Aorta (tissue), 5 donors: Measurements from ENCODE around the gene CD53. TPM values are rescaled to one million over a fixed set of nuclear protein-coding genes. Genes with fewer than 3 reads are reported as not detected.
"Not testable (repeated sequence)": the region's sequence is repeated elsewhere in the genome, so short reads cannot be mapped to it uniquely, and the experiment has no call there.

ENCODE experiments used
- ATAC-seq: fragments of 200-7000 bp; cut with Tn5 transposase; one replicate; pipeline ENCODE4 v1.9.1; 2022; ENCODE audit warnings: moderate library complexity; ENCODE audit not compliant: low FRiP score
- DNase-seq, 2 donors: peaks; one replicate each; pipeline ENCODE4 v3.0.0-alpha.2; 2020
- H3K27ac ChIP-seq, 2 donors: one replicate each; pipeline ENCODE4 v1.5.1; 2013; ENCODE audit warnings: low read length in 2 of 2, mild to moderate bottlenecking in 2 of 2, moderate library complexity in 2 of 2, control low read depth in 1 of 2, inconsistent platforms in 1 of 2, low read depth in 1 of 2
- H3K27me3 ChIP-seq, 2 donors: one replicate each; pipeline ENCODE4 v1.6.1; 2013; ENCODE audit warnings: control low read depth in 1 of 2, low read length in 1 of 2, mild to moderate bottlenecking in 1 of 2, moderate library complexity in 1 of 2; ENCODE audit not compliant: insufficient read depth in 2 of 2, control insufficient read depth in 1 of 2
- H3K36me3 ChIP-seq, 2 donors: one replicate each; pipeline ENCODE4 v1.6.1; 2013; ENCODE audit warnings: control low read depth in 1 of 2, low read length in 1 of 2, mild to moderate bottlenecking in 1 of 2; ENCODE audit not compliant: insufficient read depth in 2 of 2, control insufficient read depth in 1 of 2
- H3K4me1 ChIP-seq, 2 donors: one replicate each; pipeline ENCODE4 v1.6.1; 2013; ENCODE audit warnings: low read length in 2 of 2, control low read depth in 1 of 2, mild to moderate bottlenecking in 1 of 2, moderate library complexity in 1 of 2; ENCODE audit not compliant: insufficient read depth in 2 of 2, control insufficient read depth in 1 of 2
- H3K4me3 ChIP-seq, 2 donors: one replicate each; pipeline ENCODE4 v1.5.1; 2013; ENCODE audit warnings: low read length in 2 of 2, control low read depth in 1 of 2, mild to moderate bottlenecking in 1 of 2
- H3K9me3 ChIP-seq: one replicate; pipeline ENCODE4 v1.6.1; 2013; ENCODE audit warnings: mild to moderate bottlenecking, low read length; ENCODE audit not compliant: control insufficient read depth
- WGBS, 2 donors: extraction: QIAGEN DNeasy Blood & Tissue Kit; methylation state at CpG; one replicate each; pipeline ENCODE4 v1.1.7; 2013; 5-methylcytosine and 5-hydroxymethylcytosine counted together
- intact Hi-C, 2 donors: fragments of 100-400 bp; cut with DNase I; formaldehyde crosslinking; loops; one replicate each; pipeline versions ENCODE4 v1.14.2 to v1.15.0; 2022
- polyA plus RNA-seq, 2 donors: library from polyadenylated mRNA; stranded (reverse); fragments of 200-250 nt; gene quantifications; one replicate each; pipeline ENCODE4 v1.2.3, GENCODE V29; 2013
- total RNA-seq, 2 donors: library from RNA; stranded (reverse); fragmentation: NEBNext Ultra II Directional; extraction: Animal tissue kit (Norgen Biotek cat#: 25700); gene quantifications; one replicate each; pipeline ENCODE4 v1.2.1, GENCODE V29; 2021
- donor health status: healthy with polysubstance abuse.
- donor health status: Bipolar disorder and iron deficiency.
- donor health status: DM: no; HTN: no; CAD: no.
- donor health status: DM: no; HTN: no; CAD: no.
- donor health status: DM: yes; HTN: yes; CAD: no.

The CD53 gene
- total and polyA plus RNA-seq, 4 donors: 8.0 to 50.7 (median 43.8) TPM

DNA sequence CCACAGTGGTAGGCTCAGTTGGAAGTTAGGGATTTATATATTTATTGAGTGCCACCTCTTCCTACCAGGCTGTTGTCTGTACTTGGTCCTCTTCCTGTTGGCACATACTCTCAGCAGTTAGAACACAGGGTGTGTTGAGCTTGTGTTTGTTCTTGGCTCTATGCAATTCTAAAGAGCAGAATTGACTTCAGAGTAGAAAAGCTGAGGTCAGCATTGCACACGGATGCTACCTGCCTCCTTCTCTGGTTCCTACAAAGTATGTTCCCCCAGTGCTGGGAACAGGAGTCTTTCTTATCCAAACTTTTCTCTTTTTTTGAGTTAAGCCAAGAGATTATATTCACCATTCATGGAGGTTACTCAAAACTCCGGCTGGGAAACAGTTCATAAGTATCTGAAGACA lies 16.5 kb upstream of the CD53 start:
- WGBS, 2 donors: 69 to 71% methylated on average over 2 of the region's 2 CpGs
- H3K27ac ChIP-seq: no peak overlapping the region
- intact Hi-C loops: no loop called here
- no peaks in the 10 kb centered on the region for H3K36me3 ChIP-seq
- no peaks in the 10 kb centered on the region for H3K4me1 ChIP-seq
- no peak for DNase-seq
- no peaks in the 10 kb centered on the region for H3K27me3 ChIP-seq
- no peak overlapping the region for H3K4me3 ChIP-seq
- no peaks in the 10 kb centered on the region for H3K9me3 ChIP-seq
- no peak for ATAC-seq

DNA sequence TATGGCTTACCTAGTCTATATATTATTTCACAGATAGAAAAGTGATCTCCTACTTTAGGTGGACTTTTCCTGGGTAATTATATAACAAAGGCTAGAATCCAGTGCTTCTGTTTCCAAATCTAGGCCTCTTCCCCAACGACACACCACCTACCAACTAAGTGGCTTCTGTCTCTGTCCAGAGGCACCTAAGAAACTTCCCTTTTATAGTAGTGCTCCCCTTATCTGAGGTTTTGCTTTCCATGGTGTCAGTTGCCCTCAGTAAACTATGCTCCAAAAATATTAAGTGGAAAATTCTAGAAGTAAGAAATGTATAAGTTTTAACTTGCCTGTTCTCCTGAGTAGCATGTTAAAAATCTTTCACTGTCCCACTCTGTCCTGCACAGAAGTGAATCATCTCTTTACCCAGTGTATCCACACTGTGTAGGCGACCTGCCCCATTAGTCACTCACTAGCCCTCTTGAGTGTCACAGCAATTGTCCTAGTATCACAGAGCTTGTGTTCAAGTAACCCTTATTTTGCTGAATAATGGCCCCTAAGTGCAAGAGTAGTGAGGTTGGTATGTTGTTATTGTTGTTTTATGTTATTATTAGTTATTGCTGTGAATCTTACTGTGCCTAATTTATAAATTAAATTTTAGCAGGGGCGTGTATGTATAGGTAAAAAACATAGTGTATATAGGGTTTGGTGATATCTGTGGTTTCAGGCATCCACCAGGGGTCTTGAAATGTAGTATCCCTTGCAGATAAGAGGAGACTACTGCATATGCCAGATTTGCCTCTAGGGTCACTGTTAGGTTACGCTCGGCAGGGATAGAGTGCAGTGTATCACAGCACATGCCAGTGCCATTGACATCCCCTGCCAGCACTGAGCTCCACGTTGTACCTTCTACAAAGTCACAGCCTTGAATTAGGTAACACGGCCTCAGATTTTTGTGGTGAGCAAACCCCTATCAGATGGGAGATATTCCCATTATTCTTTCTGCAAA lies 14.7 kb upstream of the CD53 start:
- Histone ChIP-seq H3K4me1 (no peaks in the 10 kb centered on the region), H3K27ac (no peak overlapping the region)
- intact Hi-C loops: no loop called here

DNA sequence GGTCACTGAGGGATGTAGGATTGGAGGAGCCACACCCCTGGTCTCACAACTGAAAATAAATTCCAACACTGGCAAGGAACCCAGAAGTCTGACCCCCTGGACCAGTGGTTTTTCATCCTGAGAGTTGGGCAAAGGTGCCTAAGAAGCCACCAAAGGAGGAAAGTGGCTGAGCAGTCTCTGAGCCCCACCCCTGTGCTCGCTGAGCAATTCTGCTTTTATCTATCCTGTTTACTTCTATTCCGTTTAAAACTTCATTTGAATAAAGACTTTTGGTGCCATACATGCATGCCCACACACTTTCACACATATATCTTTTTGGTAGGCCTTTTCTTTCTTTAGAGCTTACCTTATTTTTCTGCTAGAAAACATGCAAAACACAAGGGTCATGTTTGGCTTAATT lies 13.9 kb upstream of the CD53 start:
- ATAC-seq (no peak), DNase-seq (no peak)
- WGBS, 2 donors: 59 to 68% methylated on average over 2 of the region's 2 CpGs
- Histone ChIP-seq H3K27me3 (no peaks in the 10 kb centered on the region), H3K9me3 (no peaks in the 10 kb centered on the region), H3K4me1 (no peaks in the 10 kb centered on the region), H3K27ac (no peak overlapping the region), H3K36me3 (no peaks in the 10 kb centered on the region), H3K4me3 (no peak overlapping the region)
- intact Hi-C loops: no loop called here

More for the DNA sequence above, 14.7 kb upstream of the CD53 start:
- no peaks in the 10 kb centered on the region for H3K9me3 ChIP-seq
- H3K36me3 ChIP-seq: no peaks in the 10 kb centered on the region
- no peak for ATAC-seq
- no peaks in the 10 kb centered on the region for H3K27me3 ChIP-seq
- DNase-seq: no peak
- WGBS, 2 donors: 59 to 66% methylated on average over 7 of the region's 7 CpGs
- no peak overlapping the region for H3K4me3 ChIP-seq

DNA sequence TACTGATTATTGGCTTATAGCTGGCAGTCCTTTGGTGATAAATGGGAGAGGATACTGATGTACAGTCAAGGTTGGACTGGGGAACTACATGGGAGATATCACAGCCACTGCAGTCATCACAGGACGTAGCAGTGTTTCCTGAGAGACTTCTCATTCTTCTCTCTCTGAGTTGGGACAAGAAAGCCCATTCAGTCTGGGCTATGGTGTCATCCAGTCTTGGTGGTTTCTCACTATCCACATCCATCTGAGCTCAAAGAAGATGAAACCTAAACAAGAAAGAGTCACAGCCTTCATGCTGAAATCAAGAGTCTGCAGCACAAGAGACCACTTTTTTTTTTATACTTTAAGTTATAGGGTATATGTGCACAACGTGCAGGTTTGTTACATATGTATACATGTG lies 12.8 kb upstream of the CD53 start:
- no peaks in the 10 kb centered on the region for H3K36me3 ChIP-seq
- 68 to 82% methylated on average over 2 of the region's 2 CpGs for WGBS, 2 donors
- ATAC-seq (no peak), DNase-seq (no peak)
- no peaks in the 10 kb centered on the region for H3K27me3 ChIP-seq
- H3K4me1 ChIP-seq: no peaks in the 10 kb centered on the region
- intact Hi-C loops: no loop called here
- H3K4me3 ChIP-seq: no peak overlapping the region
- no peak overlapping the region for H3K27ac ChIP-seq
- no peaks in the 10 kb centered on the region for H3K9me3 ChIP-seq

DNA sequence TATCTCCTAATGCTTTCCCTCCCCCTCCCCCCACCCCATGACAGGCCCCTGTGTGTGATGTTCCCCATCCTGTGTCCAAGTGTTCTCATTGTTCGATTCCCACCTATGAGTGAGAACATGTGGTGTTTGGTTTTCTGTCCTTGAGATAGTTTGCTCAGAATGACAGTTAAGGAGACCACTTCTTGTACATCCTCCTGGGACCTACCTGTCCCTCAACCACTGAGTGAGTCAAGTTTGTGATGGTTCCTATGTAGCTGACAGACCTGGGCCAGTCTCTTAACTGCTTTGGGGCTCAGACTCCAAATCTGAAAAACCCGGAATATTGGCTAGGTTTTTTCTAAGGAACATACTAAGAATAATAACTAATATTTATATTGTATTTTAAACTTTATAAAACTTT lies 12.3 kb upstream of the CD53 start:
- intact Hi-C loops, H3K9me3 ChIP-seq, DNase-seq, H3K4me1 ChIP-seq, ATAC-seq, H3K27ac ChIP-seq, H3K27me3 ChIP-seq, H3K4me3 ChIP-seq, H3K36me3 ChIP-seq: not testable (repeated sequence)
- 65 to 69% methylated on average over 2 of the region's 2 CpGs for WGBS, 2 donors

DNA sequence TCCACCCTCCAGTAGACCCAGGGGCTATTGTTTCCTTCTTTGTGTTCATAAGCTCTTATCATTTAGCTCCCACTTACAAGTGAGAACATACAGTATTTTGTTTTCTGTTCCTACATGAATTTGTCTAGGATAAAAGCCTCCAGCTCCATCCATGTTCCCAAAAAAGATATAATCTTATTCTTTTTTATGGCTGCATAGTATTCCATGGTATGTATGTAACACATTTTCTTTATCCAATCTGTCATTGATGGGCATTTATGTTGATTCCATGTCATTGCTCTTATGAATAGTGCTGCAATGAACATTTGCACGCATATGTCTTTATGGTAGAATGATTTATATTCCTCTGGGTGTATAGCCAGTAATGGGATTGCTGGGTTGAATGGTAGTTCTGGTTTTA lies 11.0 kb upstream of the CD53 start:
- H3K27me3 ChIP-seq, DNase-seq, H3K9me3 ChIP-seq, ATAC-seq, H3K4me3 ChIP-seq, intact Hi-C loops, H3K27ac ChIP-seq, H3K36me3 ChIP-seq, H3K4me1 ChIP-seq: not testable (repeated sequence)
- 77 to 84% methylated on average over 1 of the region's 1 CpG for WGBS, 2 donors

DNA sequence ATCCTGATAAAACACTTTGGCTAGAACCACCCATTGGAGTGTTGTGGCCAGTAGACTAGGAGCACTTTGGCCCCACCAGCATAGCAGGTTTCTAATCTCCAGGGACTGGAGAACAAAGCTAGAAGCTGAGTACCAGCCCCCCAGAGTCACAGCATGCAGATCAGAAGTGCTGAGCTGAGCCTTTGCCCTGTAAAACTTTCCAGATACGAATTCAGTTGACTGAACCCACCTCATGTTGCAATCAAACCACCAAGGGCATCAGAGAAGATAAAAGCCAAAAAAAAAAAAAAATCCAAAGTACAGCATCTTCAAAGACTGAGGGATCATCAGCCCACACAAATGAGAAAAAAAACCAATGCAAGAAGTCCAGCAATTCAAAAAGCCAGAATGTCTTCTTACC lies 8.7 kb upstream of the CD53 start:
- H3K9me3 ChIP-seq: no peaks in the 10 kb centered on the region
- no peaks in the 10 kb centered on the region for H3K27me3 ChIP-seq
- no peak overlapping the region for H3K27ac ChIP-seq
- H3K4me3 ChIP-seq: no peak overlapping the region
- no peaks in the 10 kb centered on the region for H3K4me1 ChIP-seq
- ATAC-seq (no peak), DNase-seq (no peak)
- no peaks in the 10 kb centered on the region for H3K36me3 ChIP-seq
- intact Hi-C loops: no loop called here
- WGBS, 2 donors: 25 to 46% methylated on average over 1 of the region's 1 CpG

DNA sequence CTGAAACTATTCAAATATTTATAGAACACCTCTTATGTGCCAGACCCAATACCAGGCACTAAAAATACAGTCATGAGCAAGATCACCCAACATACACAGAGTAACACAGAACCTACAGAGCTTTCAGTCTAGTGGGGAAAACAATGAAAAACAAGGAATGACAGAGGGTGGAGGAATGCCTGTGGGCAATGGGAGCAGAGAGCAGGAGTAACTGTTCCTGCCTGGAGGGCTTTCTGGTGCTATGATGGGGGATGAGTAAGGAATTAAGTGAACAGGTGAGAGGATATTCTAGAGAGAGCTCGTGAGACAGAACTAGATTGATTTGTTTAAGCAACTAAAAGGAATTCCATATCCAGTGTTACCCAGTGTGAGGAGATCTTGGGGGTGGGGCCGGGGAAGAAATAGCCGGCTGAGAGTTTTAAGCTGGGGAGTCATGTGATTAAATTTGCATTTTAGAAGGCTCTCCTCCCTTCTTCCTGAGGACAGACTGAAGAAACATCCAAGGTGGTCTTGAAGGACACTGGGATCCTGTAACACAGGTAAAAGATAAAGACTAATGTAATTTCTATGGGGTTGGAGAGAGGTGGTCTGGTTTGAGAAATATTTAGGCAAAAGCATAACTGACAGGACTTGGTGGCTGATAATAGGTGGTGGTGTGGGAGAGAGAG lies 2.1 kb upstream of the CD53 start:
- no peak for ATAC-seq
- H3K27me3 ChIP-seq: no peaks in the 10 kb centered on the region
- 41 to 42% methylated on average over 3 of the region's 3 CpGs for WGBS, 2 donors
- H3K4me1 ChIP-seq: no peaks in the 10 kb centered on the region
- DNase-seq: no peak
- no peaks in the 10 kb centered on the region for H3K36me3 ChIP-seq
- no peak overlapping the region for H3K27ac ChIP-seq
- no peaks in the 10 kb centered on the region for H3K9me3 ChIP-seq
- intact Hi-C loops: no loop called here
- no peak overlapping the region for H3K4me3 ChIP-seq

DNA sequence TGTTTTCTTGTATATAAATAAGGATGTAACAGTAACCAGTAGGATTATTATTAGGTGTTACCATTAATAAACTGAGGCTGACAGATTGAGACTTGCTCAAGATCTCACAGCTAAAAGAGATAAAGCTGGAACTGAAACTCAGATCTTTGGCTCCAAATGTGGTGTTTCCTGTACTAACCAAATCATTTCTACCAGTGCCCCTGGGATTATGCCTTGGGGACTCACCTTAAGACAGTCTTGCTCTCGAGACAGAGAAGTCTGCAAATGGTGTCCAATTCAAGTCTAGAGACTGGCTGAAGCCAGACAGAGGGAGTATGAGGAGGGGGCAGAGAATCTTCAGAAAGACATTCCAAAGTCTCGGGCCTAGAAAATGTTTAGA lies 593 bp upstream of the CD53 start:
- Histone ChIP-seq H3K4me1 (no peaks in the 10 kb centered on the region), H3K27ac (no peak overlapping the region), H3K27me3 (no peaks in the 10 kb centered on the region), H3K9me3 (no peaks in the 10 kb centered on the region), H3K4me3 (no peak overlapping the region), H3K36me3 (no peaks in the 10 kb centered on the region)
- 59% methylated on average over 2 of the region's 2 CpGs for WGBS, 2 donors
- intact Hi-C loops: no loop called here
- DNase-seq: no peak
- no peak for ATAC-seq
